ENCODE results near the gene AIMP2.

DNA sequence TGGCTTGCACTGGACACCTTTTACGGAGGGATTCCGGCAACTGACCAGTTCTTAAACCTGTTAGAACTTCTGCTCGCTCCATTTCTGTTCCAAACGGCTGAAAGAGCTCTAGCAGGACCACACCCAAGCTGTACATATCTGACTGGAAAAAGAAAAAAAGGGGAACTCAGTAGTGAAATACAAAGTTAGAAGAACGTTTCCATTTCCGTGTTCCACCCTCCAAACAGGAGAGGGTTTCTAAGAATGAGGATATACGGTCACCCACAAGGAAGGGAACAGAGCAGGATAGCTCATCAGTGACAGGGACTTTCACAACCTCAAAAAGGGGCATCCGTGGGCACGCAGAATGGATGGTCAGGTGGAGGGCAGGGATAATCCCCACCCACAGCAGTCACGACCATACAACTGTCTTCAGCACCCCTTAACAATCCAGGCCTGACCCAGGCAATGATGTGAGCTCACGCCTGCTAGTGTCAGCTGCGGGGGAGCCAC is 17.8 kb downstream of the AIMP2 start:
- no peak for TF ChIP-seq EZH2 (IDR thresholded peaks at IDR 0.05; ENCODE audit: low read length)
- TF ChIP-seq, protein P1, sequence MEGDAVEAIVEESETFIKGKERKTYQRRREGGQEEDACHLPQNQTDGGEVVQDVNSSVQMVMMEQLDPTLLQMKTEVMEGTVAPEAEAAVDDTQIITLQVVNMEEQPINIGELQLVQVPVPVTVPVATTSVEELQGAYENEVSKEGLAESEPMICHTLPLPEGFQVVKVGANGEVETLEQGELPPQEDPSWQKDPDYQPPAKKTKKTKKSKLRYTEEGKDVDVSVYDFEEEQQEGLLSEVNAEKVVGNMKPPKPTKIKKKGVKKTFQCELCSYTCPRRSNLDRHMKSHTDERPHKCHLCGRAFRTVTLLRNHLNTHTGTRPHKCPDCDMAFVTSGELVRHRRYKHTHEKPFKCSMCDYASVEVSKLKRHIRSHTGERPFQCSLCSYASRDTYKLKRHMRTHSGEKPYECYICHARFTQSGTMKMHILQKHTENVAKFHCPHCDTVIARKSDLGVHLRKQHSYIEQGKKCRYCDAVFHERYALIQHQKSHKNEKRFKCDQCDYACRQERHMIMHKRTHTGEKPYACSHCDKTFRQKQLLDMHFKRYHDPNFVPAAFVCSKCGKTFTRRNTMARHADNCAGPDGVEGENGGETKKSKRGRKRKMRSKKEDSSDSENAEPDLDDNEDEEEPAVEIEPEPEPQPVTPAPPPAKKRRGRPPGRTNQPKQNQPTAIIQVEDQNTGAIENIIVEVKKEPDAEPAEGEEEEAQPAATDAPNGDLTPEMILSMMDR (optimal IDR thresholded peaks at IDR 0.05 in 1 of 3, IDR thresholded peaks at IDR 0.05 in 1 of 3, conservative IDR thresholded peaks at IDR 0.05 in 1 of 3; ENCODE audit: extremely low read depth in 1 of 3, insufficient read depth in 2 of 3, low read length in 3 of 3): no peak
